Loucy (cell line): ENCODE measurements around the gene CCDC9B.

ENCODE experiments used
- H2AFZ ChIP-seq: fragments of 200-600 bp; sonication (generic); 2 replicates; pipeline ENCODE4 v1.6.0; 2016; ENCODE audit warnings: antibody characterized with exemption, mild to moderate bottlenecking, low read length, moderate library complexity
- H3F3A ChIP-seq: fragments of 200-600 bp; 2 replicates; pipeline ENCODE4 v1.6.0; 2016; ENCODE audit warnings: antibody characterized with exemption, low read depth, mild to moderate bottlenecking
- H3K27me3 ChIP-seq: fragments of 200-600 bp; sonication (generic); 2 replicates; pipeline ENCODE4 v1.6.1; 2014; ENCODE audit warnings: low read length, mild to moderate bottlenecking; ENCODE audit not compliant: insufficient read depth, poor library complexity, severe bottlenecking
- H3K36me3 ChIP-seq: fragments of 200-600 bp; sonication (generic); 2 replicates; pipeline ENCODE4 v1.6.1; 2016; ENCODE audit warnings: low read length; ENCODE audit not compliant: insufficient read depth
- H3K4me1 ChIP-seq: fragments of 200-600 bp; sonication (generic); 2 replicates; pipeline ENCODE4 v1.5.1; 2014; ENCODE audit warnings: low read length, mild to moderate bottlenecking; ENCODE audit not compliant: insufficient read depth, poor library complexity, severe bottlenecking
- H3K4me2 ChIP-seq: fragments of 200-600 bp; sonication (generic); 2 replicates; pipeline ENCODE4 v1.6.0; 2014; ENCODE audit warnings: antibody characterized with exemption, low read length, low read depth, mild to moderate bottlenecking; ENCODE audit not compliant: poor library complexity, severe bottlenecking
- H3K4me3 ChIP-seq: fragments of 200-600 bp; sonication (generic); 2 replicates; pipeline ENCODE4 v1.5.1; 2014; ENCODE audit warnings: low read length, mild to moderate bottlenecking, mixed read lengths; ENCODE audit not compliant: poor library complexity, severe bottlenecking
- H3K79me2 ChIP-seq: fragments of 200-600 bp; sonication (generic); 2 replicates; pipeline ENCODE4 v1.6.1; 2014; ENCODE audit warnings: low read length; ENCODE audit not compliant: insufficient read depth
- H3K9ac ChIP-seq: fragments of 200-600 bp; sonication (generic); 2 replicates; pipeline ENCODE4 v1.6.0; 2014; ENCODE audit warnings: mild to moderate bottlenecking, low read depth, low read length, moderate library complexity; ENCODE audit not compliant: poor library complexity, severe bottlenecking
- H3K9me2 ChIP-seq: fragments of 200-600 bp; sonication (generic); replicated peaks from 2 replicates; pipeline ENCODE4 v1.6.1; 2016; ENCODE audit warnings: low read depth, low read length, mixed read lengths
- H3K9me3 ChIP-seq: fragments of 200-600 bp; sonication (generic); 2 replicates; pipeline ENCODE4 v1.6.1; 2014; ENCODE audit warnings: mild to moderate bottlenecking, antibody characterized with exemption, low read length, low read depth; ENCODE audit not compliant: insufficient read depth
- H4K20me1 ChIP-seq: fragments of 200-600 bp; sonication (generic); 2 replicates; pipeline ENCODE4 v1.6.0; 2014; ENCODE audit warnings: antibody characterized with exemption, low read length, mild to moderate bottlenecking; ENCODE audit not compliant: insufficient read depth, poor library complexity, severe bottlenecking
- CTCF ChIP-seq: fragments of 200-600 bp; sonication (generic); conservative IDR thresholded peaks from 2 replicates; pipeline ENCODE4 v1.5.1; 2014; ENCODE audit warnings: mild to moderate bottlenecking, antibody characterized with exemption, low read length
- EZH2phosphoT487 ChIP-seq: fragments of 200-600 bp; IDR thresholded peaks from 2 replicates; pipeline ENCODE4 v1.6.1; 2018; ENCODE audit warnings: antibody characterized with exemption, mild to moderate bottlenecking, moderate library complexity, borderline replicate concordance

The CCDC9B gene

GRCh38 chr15:40301467-40302179 lies 39.1 kb downstream of the CCDC9B start:
- Histone ChIP-seq H3K4me3 (no peak overlapping the region), H3K9ac (no peak overlapping the region), H4K20me1 (peaks cover 11% of the 10 kb centered on the region), H3K4me1 (peaks cover 31% of the 10 kb centered on the region), H3F3A (no peaks in the 10 kb centered on the region), H3K9me2 (no peaks in the 10 kb centered on the region), H3K9me3 (peaks cover 5% of the 10 kb centered on the region; the same call in 1 of the 2 replicates), H3K27me3 (no peaks in the 10 kb centered on the region), H3K4me2 (no peak overlapping the region), H3K79me2 (peaks cover 45% of the 10 kb centered on the region), H2AFZ (no peak overlapping the region), H3K36me3 (peaks cover 30% of the 10 kb centered on the region; the same call in 1 of the 2 replicates)
- TF ChIP-seq EZH2phosphoT487 (no peak), CTCF (no peak)

GRCh38 chr15:40300771-40301170 lies 40.0 kb downstream of the CCDC9B start:
- TF ChIP-seq EZH2phosphoT487 (no peak), CTCF (no peak)
- H3K27me3 ChIP-seq, result no peaks in the 10 kb centered on the region
- no peak overlapping the region for H2AFZ ChIP-seq
- H3K79me2 ChIP-seq, result peaks cover 36% of the 10 kb centered on the region
- no peaks in the 10 kb centered on the region for H3F3A ChIP-seq
- H3K9me3 ChIP-seq, result peaks cover 5% of the 10 kb centered on the region; the same call in 1 of the 2 replicates
- no peak overlapping the region for H3K4me3 ChIP-seq
- H3K4me2 ChIP-seq, result no peak overlapping the region
- peaks cover 23% of the 10 kb centered on the region for H3K4me1 ChIP-seq
- H3K9me2 ChIP-seq, result no peaks in the 10 kb centered on the region
- H3K36me3 ChIP-seq, result peaks cover 30% of the 10 kb centered on the region; the same call in 1 of the 2 replicates
- H4K20me1 ChIP-seq, result peaks cover 11% of the 10 kb centered on the region
- H3K9ac ChIP-seq, result no peak overlapping the region

GRCh38 chr15:40300367-40300766 lies 40.4 kb downstream of the CCDC9B start:
- Histone ChIP-seq H3K9me3 (peaks cover 5% of the 10 kb centered on the region; the same call in 1 of the 2 replicates), H3K4me3 (no peak overlapping the region), H3K36me3 (peaks cover 30% of the 10 kb centered on the region; the same call in 1 of the 2 replicates), H3K9me2 (no peaks in the 10 kb centered on the region), H3K4me1 (peaks cover 19% of the 10 kb centered on the region), H3K9ac (no peak overlapping the region), H2AFZ (no peak overlapping the region), H3K79me2 (peaks cover 32% of the 10 kb centered on the region), H3K27me3 (no peaks in the 10 kb centered on the region), H4K20me1 (peaks cover 11% of the 10 kb centered on the region), H3K4me2 (no peak overlapping the region), H3F3A (no peaks in the 10 kb centered on the region)
- TF ChIP-seq CTCF (no peak), EZH2phosphoT487 (no peak)
